Mucosa of gallbladder (tissue), 1 donor: ENCODE data around the gene BUD23. TPM values are rescaled to one million over a fixed set of nuclear protein-coding genes. Genes with fewer than 3 reads are reported as not detected.
"Not testable (repeated sequence)": the region's sequence is repeated elsewhere in the genome, so short reads cannot be mapped to it uniquely, and the experiment has no call there.

Experiments used
- DNase-seq: peaks from one replicate; pipeline ENCODE4 v3.0.0-alpha.2; 2020; ENCODE audit warnings: low spot score
- total RNA-seq: library from RNA; stranded (reverse); gene quantifications from one replicate; pipeline ENCODE4 v1.2.1, GENCODE V29; 2021
- donor health status: DM: no; HTN: no; CAD: no.

Gene BUD23
- total RNA-seq, 1 donor from 2014 or later: 57.6 TPM

DNA sequence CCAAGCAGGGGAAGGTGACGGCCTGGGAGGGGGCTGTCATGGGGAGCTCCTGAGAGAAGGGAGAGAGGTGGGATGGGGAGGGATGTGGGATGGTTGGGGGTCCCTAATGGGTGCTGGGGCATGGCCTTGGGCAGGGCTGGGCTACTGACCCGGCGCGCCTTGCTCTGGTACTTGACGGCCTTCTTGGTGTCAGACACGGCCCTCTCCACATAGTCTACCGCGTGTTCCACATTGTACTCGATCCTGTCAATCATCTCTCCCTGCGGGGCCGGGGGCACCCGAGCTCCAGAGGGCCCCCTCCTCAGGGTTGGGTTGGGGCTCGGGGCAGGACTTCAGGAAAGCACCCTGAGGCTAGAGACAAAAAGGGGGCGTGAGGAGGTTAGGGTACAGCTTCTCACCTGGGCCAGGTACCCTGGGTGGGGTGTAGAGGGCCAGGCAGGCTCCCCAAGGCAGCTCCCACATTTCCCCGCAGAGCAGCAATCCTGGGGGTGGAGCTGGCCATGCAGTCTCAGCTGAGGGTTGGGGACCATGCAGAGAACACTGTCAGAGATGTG is 17.3 kb downstream of the BUD23 start:
- no peak for DNase-seq

DNA sequence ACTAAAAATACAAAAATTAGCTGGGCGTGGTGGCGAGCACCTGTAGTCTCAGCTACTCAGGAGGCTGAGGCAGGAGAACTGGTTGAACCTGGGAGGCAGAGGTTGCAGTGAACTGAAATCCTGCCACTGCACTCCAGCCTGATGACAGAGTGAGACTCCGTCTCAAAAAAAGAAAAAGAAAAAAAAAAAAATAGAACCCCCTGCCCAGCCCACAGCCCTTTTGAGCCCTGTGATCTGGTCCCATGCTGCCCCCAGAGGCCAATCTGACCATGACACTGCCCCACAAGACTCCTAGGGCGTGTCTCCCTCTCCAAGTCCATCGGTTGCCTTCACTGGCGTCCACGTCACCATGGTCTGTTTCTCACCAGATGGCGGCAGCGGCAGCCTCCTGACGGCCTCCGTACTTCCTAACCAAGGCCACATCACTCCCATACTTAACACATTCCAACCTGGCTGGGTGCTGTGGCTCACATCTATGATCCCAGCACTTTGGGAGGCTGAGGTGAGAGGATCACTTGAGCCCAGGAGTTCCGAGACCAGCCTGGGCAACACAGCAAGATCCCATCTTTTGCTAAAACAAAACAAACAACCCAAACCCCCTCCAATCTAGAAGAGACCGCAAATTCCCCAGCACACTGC is 18.1 kb downstream of the BUD23 start:
- peak; percentile 68 for DNase-seq

DNA sequence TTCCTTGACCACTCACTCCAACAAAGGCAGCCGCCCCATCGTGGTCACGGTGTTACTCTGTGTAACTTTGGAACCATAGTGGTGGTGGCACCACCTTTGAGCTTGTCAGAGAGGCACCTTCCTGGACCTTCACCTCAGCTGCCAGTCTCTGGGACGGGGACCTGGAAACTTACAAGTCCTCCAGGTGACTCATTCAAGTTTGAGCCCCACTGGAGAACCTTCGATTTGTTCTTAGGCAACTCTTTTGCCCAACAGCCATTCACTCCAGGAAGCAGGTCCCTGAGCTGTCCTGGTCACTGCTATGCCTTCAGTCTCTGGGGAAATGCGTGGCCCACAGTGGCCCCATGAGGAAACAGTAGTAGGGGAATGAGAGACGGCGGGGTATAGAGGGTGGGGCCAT is 18.8 kb downstream of the BUD23 start:
- peak; percentile 60 for DNase-seq

DNA sequence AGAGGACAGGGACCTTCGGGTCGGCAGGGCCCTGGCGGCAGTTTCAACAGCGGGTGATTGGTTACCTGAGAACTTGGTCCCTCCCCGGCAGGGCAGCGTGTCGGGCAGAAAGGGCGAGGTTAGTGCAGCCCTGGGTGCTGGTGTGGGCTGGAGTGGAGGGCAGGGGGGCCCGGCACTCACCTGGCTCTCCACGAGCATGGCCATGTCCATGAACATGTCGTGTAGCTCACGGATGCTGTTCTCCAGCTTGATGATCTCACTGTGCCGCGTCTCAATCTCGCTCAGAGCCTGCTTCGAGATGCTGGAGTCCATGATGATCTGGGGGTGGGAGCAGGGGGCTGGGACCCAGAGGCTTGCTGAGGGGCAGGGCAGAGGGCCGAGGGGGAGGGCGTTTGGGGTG is 19.3 kb downstream of the BUD23 start:
- no peak for DNase-seq

DNA sequence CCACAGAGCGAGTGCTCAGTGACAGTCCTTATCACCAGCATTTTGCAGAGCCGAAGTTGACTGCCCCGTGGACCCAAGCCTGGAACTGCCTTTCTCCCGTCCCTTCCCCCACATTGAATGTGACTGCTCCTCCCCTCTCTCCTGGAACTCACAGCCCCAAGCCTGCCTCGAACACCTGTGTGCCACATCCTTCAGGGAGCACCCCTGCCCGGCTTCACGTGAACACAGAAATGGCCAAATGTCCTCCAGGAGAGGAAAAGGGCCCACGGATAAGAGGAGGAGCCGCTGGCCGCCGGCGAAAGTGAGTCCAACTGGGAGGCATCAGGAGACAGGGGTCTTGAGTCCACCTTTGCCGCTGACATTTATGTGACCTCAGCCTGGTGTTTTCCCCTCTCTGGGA is 19.8 kb downstream of the BUD23 start:
- no peak for DNase-seq

DNA sequence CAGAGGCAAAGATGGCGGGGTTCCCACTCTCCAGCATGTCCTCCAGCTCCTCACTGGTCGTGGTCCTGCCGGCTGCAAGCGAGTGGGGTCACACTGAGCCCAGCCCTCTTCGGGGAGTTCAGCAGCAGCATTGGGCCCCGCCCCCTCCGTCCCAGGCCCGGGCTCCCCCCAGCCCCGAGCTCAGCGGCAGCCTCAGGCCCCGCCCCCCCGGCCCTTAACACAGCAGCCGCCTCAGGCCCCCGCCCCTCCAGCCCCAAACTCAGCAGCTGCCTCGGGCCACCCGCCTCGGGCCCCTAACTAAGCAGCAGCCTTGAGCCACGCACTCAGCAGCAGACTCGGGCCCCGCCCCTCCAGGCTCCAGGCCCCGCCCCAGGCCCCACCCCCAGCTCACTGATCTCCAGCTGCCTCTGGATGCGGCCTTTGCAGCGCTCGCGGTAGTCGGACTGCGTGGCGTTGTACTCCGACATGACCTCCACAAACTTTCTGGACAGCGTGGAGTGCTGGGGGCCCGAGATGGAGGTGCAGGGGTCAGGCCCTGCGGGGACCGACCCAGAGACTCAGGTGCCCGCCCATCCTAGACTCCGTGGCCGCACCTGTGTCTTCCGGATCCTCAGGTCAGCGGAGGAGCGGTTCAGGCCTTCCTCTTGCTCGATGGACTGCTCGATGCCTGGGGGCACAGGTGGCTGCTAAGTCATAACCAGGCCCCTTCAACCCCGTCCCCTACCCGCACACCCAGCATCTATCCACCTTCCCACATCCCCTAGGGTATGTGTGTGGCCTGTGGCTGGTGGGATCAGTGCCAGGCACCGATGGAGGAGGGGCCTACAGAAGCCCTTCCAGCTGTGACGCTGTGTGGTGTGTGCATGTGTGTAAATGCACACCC is 20.6 kb downstream of the BUD23 start:
- peak; percentile 70 for DNase-seq

DNA sequence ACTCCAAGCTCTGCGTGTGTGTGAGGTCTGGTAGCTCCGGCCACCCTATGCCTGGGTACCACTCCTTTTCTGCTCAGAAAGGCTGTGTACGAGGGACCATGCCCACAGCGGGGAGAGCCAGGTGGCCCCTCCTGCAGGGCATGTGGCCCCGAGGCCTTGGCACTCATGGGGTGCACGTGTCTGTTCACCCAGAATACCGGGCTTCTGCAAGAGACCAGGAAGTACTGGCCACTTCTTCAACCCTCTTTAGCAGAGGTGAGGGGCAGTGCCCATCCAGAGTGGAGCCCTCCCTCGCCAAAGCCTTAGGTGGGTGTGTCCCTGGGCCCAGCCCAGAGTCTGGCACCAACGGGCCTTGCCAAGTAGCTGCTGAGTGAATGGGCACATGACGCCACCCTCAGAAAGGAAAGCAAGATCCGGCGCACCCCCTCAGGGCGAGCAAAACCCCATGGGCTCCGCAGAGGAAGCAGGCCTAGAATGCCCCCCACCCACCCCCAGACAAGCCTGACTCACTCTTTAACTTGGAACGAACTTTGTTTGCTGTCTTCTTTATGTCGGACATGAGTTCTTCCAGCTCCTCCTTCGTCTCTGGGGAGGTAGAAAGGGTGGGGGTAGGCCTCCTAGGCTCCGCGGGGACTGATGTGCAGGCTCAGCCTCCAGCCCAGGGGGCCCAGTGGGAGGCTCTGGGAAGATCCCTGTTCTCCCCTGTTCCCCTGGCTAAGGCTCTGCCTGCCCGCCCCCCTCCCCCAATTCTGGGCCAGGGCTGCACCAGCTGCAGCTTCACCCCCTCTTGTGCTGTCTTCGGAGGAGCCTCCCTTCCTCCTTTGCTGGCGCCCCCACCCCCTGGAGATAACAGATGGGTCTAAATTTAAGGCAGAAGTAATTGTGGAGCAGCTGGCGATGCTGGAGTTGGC is 21.5 kb downstream of the BUD23 start:
- peak; percentile 78 for DNase-seq

DNA sequence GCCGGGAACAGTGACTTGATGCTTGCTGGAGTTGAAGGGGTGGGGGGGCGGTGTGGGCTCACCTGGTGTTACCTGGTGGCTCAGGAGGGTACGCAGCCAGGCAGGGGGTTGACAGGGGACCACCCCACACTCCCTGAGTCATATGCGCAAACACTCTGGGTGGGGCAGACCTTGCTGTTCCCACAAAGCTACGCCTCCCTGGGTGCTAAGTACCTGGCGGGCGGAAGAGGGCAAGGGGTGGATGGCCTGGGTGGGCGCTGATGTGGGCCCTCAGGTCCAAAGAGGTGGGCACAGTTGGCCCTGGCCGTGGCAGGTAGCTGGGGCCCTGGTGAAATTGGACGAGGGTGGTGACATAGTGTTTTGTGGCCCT is 22.1 kb downstream of the BUD23 start:
- DNase-seq: no peak

DNA sequence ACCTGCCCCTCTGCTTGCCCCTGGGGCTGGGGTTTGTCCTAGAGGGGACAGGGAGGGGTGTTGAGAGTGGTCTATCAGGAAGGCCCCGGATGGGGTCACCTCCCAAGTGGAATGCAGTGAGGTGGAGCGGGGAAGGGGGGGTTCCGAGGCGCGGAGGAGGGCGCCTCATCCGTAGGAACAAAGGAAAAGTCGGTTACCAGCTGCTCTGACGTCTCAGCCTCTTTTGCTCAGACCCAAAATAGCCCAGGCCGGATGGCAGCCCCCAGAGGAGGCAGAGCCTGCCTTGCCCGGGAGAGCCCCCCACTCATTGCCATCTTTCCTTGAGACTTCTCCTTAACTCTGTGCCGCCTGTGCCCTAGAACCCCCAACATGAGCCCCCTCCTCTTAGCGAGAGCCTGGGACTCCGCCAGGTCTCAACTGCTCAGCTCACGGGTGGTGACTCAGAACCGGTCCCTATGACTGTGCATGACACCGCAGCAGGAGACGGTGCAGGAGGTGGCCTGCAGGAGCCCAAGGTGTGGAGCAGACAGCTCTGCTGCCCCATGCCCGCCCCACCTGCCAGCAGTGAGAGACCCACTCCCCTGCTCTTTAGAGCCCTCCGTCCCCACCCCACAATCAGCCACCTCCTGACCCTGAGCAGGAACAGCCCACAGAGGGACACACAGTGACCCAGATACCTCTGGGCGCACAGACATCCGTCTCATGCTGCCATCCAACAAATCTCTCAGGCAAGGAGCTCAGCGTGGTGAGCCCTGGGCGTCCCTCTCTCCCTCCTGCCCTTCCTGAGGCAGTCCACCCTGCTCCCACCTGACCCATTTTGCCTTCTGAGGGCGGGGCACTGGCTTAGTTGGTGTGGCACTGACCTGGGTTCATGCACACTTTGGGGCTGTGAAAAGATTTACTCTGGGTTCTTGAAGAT is 23.0 kb downstream of the BUD23 start:
- peak; percentile 62 for DNase-seq

DNA sequence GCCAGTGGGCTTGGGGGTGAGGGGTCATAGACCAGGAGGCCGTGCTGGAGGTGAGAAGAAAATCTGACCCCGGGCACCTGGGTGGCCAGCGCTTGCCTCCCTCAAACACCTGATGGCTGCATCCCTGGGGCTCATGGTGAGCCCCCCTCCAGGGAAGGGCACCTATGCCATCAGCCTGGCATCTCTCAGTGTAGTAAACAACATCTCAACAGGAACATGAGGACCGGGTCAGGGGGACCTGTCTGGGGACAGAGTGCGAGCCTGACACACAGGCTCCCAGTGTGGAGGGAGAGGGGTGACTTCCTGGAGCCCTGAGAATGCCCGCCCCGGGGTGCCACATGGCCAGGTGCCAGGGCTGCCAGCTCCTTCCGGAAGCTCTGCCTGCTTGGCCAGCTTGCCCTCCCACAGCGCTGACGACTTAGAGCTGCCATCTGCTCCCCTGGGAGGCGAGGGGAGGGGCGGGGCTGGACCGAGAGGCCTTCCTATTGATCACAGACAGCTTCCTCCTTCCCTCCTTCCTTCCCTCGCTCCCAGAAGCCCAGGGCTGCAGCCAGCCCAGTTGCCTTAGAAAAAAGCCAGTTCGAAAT is 23.7 kb downstream of the BUD23 start:
- DNase-seq: peak; percentile 95

DNA sequence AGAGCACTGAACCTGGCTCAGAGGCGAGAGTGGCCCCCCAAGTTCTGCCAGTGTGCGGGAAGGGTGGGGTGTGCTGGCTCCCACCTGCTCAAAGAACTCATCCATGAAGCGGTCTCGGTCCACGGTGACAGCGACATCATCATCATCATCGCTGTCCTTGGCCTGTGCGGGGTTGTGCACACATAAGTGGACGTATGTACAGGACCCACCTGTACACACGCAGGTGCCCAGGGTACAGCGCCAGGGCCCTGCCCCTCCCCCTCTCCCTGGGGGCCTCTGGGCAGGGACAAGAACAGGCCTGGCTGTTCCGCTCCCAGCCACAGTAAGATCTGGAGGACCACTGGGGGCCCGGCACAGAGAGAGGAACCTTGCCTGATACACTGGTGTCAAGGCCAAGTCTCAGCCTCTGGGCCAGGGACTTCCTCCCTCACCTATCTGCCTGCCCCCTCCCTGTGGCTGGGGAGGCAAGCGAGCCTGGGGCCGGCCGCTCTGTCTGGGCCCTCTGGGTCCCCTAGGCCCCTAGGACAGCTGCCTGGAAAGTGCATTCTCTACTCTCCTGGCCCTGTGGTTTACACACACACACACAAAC is 25.7 kb downstream of the BUD23 start:
- no peak for DNase-seq

DNA sequence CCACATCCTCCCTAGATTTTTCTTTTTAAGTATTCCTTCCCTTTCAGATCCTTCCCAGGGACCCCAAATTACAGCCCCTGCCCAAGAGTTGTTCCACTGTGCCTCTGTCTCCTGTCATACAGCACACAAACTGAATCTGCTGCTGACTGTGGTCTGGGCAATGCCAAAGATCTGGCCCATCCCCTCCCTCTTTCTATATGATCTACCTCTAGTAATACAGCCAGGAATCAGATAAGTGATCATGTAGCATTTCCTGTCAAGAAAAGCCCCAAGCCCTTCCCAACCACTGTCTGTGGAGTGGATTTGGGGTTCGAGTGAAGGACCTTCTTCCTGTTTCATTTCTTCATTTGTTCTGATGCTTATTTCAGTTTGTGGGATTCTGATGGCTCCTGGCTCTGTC is 29.4 kb downstream of the BUD23 start:
- no peak for DNase-seq

DNA sequence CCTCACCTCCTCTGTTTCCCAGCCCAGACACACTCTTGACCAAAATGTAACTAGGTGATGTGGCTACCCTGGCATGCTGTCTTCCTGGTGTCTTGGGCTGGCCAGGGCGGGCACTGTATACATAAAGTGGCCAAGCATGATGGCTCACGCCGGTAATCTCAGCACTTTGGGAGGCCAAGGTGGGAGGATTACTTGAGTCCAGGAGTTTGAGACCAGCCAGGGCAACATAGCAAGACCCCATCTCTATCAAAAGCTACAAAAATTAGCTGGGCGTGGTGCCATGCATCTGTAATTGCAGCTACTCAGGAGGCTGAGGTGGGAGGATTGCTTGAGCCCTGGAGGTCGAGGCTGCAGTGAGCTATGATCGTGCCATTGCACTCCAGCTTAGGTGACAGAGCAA is 29.9 kb downstream of the BUD23 start:
- DNase-seq: not testable (repeated sequence)

DNA sequence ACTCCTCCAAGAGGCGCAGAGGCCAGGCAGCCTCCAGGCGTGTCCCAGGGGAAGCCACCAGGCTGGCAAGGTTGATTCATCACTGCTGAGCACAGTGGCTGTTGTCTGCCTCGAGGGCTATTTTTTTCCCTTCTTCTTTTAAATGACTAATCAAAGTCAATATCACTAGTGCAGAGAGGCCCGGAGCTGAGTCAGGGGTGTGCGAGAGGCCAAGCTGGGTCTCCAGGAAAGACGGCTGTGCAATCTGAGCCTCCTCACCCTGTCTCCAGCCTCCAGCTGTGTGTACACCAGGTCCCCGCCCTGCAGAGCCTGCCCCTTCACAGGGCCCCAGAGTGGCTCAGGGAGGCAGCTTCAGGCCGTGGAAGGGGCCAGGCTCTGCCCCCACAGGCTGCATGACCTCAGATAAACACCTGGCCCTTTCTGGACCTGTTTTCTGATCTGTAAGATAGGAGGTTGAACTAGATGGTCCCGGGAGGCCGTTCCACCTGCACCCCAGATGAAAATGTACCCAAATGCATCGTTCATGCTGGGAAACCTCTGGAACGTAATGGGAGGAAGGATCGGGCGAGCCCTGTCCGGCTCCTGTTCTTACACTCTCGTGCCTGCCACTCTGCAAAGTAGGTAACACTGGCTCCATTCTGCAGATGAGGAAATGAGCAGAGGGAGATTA is 32.4 kb downstream of the BUD23 start:
- peak; percentile 69 for DNase-seq

DNA sequence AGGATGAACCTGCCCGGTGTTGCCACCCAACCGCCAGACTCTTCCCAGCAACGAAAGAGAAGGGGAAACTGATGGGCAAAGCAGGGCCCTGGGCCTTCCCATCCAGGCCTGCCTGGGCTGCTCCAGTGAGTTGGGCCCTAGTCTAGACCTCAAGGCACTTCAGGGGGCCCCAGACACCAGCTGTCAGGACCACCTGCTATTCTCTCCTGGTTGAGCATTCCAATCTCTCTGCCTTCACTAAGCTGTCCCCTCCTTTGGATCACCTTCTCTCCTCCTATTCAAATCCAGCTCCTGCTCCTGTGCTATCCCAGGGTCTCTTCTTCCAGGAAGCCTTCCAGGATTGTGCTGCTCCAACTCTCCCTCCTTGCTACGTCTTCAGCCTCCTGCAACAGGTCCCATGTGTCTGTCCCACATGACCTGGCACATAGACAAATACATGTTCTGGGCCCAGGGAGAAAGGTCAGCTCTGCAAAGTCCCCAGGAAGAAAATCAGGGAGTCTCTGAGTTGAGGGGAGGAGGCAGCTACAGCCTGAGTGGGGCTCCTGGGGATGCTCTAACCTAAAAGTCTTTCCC is 33.0 kb downstream of the BUD23 start:
- DNase-seq: no peak

DNA sequence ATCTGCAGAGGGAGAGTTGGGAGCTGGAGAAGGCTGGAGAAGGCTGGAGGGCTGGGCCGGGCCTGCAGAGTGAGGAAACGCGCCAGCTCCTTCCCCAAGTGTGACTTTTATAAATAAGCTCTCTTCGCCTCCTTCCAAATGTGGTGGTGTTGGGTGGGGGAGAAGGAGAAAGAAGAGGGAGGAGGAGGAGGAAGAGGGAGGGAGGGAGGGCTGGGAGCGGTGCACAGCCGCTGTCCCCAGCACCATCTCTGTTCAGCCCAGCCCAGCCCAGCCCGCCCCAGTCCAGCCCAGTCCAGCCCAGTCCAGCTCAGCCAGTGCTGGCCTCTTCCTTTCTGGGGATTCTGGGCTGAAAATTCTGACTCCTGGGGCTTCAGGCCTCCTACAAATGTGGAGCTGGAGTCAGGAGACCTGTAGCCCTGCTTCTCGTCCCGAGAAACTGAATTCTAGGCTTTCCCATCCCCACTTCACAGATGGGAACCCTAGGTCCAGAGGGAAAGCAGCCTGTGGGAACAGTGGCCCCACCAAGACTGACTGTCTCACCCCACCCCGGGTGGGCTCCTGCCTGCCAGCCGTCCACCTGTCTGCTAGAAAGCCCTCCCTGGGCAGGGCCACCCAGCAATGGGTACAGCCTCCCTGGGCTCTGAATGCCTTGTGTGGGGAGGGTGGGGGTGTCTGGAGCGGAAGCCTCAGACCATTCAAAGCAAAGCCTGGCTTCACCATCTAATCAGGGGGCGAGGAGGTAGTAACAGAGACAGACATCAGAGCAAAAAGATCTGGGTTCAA is 33.8 kb downstream of the BUD23 start:
- DNase-seq: no peak

DNA sequence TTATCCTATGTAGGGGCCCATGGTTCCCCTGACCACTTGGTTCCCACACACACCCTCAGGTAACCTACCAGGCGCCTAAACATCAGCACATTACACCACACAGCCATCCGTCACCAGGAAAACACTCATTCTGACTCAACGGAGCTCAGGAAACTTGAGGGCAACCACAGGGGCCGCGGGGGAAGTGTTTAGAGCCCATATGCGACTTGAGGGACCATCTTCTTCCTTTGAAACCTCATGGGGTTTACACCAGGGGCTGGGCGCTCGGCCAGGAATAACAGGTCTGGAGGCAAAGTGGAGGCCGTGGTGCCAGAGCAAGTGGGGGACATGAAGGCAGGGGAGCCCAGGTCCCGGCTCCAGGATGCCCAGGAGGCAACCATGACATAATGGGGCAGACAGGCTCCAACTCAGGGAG is 34.6 kb downstream of the BUD23 start:
- no peak for DNase-seq

DNA sequence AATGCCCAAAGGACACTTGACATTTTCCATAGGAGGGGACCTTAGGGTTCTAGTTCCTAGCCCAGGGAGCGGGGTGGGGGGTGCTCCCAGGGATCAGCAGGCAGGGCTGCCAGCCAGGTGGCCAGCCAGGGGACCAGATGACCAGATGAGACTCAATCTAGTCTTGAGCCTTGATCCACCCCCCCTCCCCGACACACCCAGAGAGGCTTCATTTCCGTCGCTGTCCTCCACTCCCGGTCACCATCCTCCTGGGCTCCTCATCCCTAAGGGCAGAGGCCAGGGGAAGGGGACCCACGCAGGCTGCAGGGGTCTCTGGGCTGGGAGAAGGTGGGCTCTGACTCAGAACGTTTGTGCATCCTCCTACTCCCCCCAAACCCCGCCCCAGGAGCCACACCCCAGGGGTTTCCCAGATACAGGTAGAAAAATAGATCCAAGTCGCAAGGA is 35.1 kb downstream of the BUD23 start:
- no peak for DNase-seq
